HG03442 (cell line): ENCODE data around the gene HDAC5.

ENCODE experiments used
- ATAC-seq: cut with Tn5 transposase; IDR thresholded peaks from one replicate; pipeline ENCODE4 v1.9.1; 2021; ENCODE audit warnings: mild to moderate bottlenecking, moderate library complexity; ENCODE audit not compliant: unreplicated experiment

HDAC5 gene

GRCh38 chr17:44091200-44091997 lies 32.0 kb downstream of the HDAC5 start:
- no peak for ATAC-seq

DNA sequence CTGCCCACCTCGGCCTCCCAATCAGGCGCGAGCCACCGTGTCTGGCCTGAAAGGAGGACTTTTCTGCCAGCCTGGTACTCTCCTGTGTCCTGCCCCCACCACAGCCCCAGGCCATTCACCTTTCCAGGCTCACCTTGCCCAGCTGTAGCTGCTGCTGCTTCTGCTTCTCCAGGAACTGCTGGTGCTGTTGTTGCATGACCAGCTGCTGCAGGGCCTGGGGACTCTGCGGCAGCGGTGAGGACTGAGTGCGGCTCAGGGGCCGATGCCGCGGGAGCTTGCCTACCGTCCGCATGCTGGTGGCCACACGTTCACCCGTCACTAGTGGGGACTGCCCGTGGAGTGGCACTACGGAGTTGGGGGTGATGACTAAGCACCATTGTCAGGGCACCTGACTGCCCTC lies 35.2 kb downstream of the HDAC5 start:
- ATAC-seq, result no peak

- no peak for ATAC-seq
Measured at GRCh38 chr17:44087319-44087718, 36.1 kb downstream of the HDAC5 start.

DNA sequence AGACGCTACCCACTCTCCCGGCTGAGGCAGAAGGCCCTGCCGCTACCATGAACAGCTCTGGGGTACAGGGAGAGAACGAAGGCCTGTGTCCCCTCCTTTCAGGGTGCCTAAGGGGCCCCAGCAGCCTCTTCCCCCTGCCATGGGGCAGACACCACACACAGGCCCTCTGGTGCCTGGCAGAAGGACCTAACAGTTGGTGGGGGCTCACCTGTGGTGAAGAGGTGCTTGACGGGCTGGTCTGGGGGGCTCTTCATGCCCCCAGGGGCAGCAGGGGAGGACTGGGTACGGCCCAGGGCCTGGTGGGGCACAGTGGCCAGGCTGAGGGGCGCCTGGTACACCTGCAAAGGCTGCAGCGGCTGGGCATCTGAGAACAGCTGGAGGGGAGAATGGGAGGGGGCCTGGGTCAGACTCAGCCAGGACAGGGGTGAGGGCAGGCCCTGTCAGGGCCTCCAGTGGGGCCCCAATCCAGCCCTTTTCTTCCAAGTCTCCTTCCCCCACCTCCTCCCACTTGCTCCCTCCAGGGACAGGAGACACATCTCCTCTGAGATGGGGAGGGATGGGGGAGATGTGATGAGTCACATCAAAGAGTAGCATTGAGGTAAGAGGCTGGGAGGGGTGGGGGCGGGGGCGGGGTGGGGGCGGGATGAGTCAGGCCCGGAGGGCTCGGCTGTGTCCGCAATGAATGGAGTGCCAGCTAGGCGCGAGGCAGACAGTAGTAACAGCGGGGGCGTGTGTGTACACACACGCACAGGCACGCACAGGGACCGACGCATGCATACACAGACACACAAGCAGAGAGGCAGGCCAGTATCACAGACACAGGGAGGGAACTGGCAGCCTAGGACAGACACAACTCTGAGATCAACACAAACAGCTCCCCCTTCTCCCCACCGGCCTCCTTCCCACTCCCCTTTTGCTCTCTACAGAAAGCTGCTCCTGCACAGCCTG lies 36.8 kb downstream of the HDAC5 start:
- no peak for ATAC-seq

GRCh38 chr17:44085908-44086307 lies 37.5 kb downstream of the HDAC5 start:
- no peak for ATAC-seq

DNA sequence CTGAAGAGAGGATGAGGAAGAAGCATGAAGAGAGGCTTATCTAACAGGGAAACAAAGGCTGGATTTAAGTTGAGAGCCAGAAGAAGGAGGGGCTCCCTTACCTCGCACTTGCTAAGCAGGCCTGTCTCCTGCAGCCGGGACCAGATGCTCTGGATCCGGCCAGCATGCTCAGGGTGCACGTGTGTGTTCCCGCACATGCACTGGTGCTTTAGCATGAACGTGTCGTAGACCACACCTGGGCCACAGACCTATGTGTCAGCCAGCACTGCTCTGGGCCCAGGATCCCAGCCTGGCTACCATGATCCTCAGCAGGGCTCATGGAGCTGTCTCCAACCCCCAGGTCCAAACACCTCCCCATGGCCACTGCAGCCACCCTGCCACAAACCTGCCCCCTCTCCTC lies 38.5 kb downstream of the HDAC5 start:
- ATAC-seq, result no peak

GRCh38 chr17:44084131-44084538 lies 39.3 kb downstream of the HDAC5 start:
- ATAC-seq, result no peak

DNA sequence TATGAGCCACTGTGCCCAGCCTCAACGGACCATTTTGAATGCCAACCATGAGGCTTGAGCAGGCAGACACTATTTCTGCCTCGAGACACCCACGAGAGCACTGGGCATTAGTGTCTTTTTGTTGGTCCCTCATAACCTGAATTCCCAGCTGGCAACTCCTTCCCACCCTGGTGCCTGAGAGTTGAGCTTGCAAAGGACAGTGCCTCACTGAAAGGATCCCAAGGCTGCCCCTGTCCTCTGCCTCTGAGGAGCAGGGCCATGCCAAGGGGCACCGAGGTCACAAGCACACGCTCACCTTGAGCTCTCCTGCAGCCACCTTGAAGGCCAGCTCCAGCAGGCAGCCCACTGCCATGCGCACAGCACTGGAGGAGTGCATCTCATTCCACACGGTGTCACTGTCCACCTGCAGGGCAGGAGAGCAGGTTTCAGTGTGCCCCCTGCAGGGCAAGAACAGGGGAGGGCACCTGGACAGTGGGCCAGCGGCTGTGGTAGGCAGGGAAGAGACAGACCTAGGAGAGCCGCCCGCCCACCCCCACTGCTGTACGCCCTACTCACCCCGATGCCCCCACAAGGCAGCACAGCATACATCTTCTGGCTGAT lies 40.1 kb downstream of the HDAC5 start:
- ATAC-seq, result no peak

GRCh38 chr17:44082256-44082927 lies 41.0 kb downstream of the HDAC5 start:
- ATAC-seq, result no peak

- ATAC-seq, result no peak
Measured at GRCh38 chr17:44081681-44082080, 41.8 kb downstream of the HDAC5 start.

GRCh38 chr17:44079877-44080821 lies 43.3 kb downstream of the HDAC5 start:
- no peak for ATAC-seq

DNA sequence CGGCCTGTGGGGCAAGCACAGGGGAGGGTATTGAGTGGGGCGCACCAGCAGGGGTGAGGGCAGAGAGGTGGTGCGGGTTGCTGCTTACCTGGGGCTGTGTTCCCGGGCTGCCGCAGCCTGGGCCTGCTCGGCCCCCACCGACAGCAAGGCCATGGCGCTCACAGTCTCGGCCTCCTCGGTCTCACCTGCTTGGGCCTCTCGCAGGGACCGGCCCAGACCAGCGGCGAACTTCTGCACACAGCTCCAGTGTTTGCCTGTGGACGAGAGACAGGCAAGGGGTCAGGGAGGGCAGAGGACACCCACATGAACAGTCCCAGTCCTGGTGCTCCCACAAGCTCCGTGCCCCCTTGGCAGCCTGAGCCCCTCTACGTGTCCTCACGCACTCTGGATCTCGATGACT lies 45.0 kb downstream of the HDAC5 start:
- no peak for ATAC-seq

DNA sequence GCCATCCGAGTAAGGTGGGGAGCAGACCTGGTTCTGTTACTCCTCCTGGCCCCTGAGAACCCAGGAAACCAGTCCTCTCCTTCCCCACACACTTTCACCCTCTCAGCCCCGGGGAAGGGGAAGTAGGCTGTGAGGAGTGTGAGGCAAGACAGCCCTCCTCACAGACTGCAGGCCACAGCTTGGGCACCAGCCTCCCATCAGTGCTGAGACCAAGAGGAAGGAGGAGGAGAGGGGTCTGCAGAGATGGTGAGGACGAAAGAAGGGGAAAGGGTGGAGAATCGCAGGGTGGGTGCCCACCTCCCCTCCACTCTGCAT lies 45.9 kb downstream of the HDAC5 start:
- ATAC-seq, result no peak

DNA sequence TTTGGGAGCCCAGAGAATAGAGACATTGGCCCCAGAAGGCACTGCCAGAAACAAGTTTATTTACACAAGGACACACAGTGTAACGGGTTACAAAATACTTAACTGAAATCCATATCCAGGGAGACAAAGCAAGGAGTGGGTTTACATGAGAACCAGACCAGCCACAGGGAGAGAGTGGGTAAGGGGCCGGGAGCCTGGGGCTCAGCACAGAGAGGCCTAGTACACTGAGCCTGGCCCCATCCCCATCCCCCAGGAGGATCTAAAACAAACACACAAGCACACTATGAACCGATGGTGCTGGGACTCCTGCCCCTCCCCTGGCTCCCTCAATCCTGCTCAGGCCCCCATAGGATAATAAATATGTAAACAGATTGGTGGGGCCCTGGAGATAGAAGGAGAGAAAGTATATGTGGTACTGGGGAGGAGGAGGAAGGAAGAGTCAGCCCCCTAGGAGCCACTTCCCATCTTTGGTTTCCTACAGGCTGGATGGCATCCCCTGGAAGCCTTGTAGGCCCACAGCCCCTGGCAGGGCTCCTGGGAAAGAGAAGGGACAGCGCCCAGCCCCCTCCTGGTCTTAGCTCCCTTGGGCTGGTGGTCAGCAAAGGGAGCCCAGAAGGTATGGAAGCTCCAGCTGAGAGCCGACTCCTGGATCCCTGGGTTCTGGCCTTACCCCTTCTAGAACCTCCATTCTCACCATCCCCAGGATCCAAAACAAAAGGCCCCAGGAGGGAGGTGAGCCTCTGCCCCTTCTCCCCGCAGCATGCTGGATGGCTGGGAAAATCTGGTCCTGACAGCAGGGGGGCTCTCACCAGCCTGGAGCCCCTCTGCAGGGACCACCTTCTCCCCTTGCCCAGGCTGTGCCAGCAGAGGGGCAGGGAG lies 46.5 kb downstream of the HDAC5 start:
- ATAC-seq, result no peak

DNA sequence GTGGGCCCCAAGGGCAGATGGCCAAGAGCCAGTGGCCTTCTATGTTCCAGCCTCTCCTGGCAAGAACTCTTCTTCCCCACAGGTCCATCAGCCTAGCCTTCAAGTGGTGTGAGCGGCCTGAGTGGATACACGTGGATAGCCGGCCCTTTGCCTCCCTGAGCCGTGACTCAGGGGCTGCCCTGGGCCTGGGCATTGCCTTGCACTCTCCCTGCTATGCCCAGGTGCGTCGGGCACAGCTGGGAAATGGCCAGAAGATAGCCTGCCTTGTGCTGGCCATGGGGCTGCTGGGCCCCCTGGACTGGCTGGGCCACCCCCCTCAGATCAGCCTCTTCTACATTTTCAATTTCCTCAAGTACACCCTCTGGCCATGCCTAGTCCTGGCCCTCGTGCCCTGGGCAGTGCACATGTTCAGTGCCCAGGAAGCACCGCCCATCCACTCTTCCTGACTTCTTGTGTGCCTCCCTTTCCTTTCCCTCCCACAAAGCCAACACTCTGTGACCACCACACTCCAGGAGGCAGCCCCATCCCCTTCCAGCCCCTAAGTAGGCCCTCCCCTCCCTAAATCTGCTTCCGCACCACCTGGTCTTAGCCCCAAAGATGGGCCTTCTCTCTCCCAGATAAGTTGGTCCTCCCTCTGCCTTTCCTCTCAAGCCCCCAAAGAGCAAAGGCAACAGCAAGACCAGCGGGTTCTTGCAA lies 47.7 kb downstream of the HDAC5 start:
- ATAC-seq, result no peak

DNA sequence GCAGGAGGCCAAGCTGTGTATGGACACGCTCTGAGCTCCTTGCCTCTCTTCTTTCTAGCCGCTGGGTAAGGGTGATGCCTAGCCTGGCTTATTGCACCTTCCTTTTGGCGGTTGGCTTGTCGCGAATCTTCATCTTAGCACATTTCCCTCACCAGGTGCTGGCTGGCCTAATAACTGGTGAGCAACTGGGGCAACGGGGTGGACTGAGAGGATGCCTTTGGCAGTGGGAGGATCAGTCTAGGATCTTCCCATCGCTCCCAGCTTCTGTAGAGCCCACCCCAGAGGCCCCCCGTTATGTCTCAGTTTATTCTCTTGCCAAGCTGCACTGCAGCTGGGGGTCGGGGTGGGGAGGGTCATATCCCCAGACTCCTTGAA lies 48.5 kb downstream of the HDAC5 start:
- ATAC-seq, result no peak

DNA sequence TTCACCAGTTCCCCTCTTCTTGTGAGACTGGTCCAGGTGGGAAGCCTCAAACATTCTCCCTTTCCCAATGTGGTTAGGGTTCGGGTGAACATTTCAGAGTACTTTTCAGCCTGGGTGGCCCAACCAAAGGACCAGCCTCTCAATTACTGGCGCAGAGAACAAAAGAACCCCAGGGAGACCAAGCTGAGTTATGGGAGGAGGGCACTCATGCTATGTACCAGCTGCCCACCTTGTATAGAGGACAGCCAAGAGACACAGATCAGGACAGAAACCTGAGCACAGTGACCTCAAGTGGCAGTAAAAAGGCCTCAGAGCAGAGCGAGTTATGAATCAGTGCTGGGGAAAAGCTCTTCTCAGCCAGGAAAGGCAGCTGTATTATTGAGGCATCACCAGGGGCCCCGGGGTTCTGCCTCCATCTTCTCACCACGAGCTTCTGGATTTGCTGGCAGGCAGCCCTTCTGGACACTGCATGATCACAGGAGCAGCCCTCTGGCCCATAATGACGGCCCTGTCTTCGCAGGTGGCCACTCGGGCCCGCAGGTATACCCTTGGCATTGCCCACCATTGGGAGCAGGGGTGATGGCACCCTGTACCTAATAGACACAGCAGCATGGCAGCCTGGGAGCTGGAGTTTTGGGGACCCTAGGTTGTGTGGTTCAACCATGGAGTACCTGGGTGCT lies 49.1 kb downstream of the HDAC5 start:
- ATAC-seq, result no peak

GRCh38 chr17:44071772-44072171 lies 51.7 kb downstream of the HDAC5 start:
- no peak for ATAC-seq
